Metanephros (tissue), 1 donor: ENCODE measurements around the gene IFI44L. TPM values are rescaled to one million over a fixed set of nuclear protein-coding genes. Genes with fewer than 3 reads are reported as not detected.

Experiments
- total RNA-seq: library from RNA; depleted of rRNA; stranded (reverse); fragments of >200 nt; gene quantifications from one replicate; pipeline ENCODE4 v1.2.3, GENCODE V29; 2014

The IFI44L gene
- total RNA-seq, result 8.1 TPM

GRCh38 chr1:78619803-78620579 lies at the start of gene IFI44L:
IFI44L (plus strand) TSS chr1:78620448; CDS start chr1:78627916, 7,468 bp downstream.

GRCh38 chr1:78649628-78650027 lies 29.4 kb downstream of the IFI44L start, which contains the start of gene IFI44:
IFI44 (plus strand) TSS chr1:78649831; CDS start chr1:78650196, 365 bp downstream.

Other genes starting within 250 kb of the IFI44L start
- gene PTGFR, start 129.5 kb upstream of the IFI44L start, total RNA-seq, result 2.6 TPM
- gene IFI44, start 29.4 kb downstream of the IFI44L start, total RNA-seq, result 13.0 TPM